HG03571 (cell line): ENCODE results near the gene HNF4A.
"Not testable (repeated sequence)": the region's sequence is repeated elsewhere in the genome, so short reads cannot be mapped to it uniquely, and the experiment has no call there.

ENCODE experiments used
- ATAC-seq: cut with Tn5 transposase; IDR thresholded peaks from one replicate; pipeline ENCODE4 v1.9.1; 2021; ENCODE audit not compliant: unreplicated experiment

The HNF4A gene

DNA sequence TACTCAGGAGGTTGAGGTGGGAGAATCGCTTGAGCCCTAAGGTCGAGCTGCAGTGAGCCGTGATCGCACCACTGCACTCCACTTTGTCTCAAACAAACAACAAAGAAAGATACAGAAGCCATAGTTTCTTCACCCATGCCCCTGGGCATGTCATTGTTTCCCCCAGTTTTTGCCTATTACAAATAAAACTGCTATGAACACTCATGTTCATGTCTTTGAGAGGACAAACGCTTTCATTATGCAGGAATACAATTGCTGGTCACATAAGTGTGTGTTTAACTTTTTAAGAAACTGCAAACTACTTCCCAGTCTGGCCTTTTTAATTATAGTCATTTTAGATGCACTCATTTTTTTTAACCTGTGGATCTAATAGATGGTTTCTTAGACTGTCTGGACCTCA lies 108.0 kb downstream of the HNF4A start:
- no peak for ATAC-seq

DNA sequence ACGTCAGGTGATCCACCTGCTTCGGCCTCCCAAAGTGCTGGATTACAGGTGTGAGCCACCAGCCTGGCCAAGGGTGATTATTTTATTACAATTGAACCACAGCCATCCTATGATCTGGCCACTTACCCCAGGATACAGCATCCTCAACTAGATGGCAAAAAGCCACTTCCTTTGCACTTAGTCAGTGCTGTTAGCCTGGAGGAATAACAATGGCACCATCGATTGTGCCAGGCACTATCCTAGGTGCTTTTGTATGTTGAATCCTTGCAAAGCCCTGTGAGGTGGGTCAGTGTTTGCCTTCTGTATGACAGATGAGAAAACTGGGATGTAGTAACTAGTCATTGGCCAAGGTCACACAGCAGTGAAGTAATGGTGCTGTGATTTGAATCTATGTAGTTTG lies 109.0 kb downstream of the HNF4A start:
- ATAC-seq = no peak

DNA sequence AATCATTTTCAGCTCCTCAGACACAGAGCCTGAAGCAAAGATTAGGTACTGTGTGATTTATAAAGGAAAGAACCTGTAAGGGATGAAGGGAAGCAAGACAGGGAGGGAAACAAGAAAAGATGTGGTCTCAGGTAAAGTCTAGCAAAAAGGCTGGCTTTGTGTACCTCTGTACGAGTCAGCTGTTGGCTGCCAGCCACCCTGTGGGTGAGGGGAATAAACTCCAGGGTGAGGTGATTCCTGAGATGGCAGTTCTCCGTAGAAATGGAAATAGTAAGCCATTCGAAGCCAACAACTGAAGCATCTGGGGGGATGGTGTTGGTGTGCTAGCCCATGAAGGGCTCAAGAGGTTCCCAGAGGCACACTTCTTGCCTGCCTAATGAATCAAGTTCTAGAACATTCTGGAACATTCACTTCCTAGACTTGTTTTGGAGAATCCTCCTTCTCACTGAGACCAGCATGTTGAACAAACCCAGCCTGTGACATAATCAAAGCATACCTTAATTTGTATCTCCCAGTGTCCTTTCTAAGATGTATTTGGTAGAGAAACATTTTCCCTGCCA lies 109.6 kb downstream of the HNF4A start:
- no peak for ATAC-seq

DNA sequence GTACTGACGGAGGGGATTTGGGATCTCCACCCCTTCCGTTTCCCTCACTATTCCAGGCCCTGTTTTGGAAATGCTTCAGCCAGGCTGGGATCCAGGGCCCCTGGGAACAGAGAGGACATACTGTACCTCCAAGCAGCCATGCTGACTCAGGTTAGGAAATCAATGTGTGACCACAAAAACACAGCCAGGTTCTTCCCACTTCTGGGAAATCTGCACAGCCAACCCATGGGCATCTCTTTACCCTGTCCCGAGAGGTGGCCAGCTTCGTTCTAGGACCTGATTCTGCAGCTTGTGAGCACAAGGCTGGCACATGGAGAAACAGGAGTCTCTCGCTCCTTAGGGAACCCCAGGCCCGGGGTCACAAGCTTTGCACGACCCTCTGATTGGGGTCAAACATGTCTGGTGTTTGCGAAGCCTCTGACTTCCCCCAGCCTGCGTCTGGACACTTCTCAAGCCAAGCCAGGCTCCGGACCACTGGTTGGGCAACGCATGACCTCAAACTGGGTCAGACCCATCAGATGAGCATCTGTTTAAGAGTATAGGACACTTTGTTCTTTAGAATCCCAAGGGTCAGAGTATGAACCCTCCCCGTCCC lies 111.9 kb downstream of the HNF4A start:
- no peak for ATAC-seq

DNA sequence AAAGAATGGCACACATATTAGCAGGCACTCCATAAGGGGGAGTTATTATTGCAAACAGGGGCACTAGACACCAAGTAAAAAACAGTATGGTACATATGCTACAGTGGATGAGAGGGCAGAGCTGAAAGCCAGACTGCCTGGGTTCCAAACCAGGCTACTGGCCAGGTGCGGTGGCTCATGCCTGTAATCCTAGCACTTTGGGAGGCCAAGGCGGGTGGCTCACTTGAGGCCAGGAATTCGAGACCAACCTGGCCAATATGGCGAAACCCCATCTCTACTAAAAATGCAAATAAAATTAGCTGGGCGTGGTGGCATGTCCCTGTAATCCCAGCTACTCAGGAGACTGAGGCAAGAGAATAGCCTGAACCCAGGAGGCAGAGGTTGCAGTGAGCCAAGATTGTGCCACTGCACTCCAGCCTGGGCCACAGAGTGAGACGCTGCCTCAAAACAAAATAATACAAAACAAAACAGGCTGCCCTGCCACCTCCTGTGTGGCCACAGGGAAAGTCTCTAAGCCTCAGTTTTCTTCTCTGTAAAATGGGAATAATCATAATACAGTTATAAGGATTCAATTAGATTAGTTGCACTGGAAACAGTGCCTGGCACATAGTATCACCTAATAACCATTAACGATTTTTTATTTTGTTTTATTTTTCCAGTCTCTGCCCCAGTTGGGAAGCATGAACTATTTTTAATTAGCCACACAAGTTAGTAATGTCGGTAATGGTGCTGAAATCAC lies 112.7 kb downstream of the HNF4A start:
- no peak for ATAC-seq

DNA sequence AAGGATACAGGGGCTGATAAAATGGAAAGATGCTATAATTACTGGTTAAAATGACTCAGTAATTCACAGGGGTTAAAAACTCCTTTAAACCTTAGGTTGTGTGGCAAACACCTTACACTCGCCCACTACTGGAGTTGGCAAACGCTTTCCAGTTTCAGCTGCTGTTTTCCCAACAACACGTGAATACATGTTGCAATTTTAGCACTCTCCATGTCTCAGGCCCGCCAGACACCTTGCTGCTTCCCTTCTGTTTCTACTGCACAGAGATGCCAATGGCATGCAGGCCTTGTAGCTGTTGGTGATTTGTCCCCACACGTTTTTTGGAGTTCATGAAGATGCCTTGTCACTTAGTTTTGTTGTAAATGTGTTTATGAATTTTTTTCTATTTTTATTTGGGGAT lies 114.8 kb downstream of the HNF4A start:
- ATAC-seq = no peak

DNA sequence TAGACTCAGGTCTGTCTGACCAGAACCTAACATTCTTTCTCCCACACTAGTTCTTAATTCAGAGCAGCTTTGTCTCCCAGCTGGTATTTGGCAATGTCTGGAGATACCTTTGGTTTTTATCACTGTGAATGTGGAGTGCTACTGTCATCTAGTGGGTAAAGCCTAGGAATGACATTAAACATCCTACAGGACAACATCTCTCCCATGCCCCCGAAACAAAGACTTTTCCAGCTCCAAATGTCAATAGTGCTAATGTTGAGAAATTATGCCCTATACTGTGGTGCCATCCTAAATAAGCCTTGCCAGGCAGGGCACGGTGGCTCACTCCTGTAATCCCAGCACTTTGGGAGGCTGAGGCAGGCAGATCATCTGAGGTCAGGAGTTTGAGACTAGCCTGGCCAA lies 116.0 kb downstream of the HNF4A start:
- no peak for ATAC-seq

DNA sequence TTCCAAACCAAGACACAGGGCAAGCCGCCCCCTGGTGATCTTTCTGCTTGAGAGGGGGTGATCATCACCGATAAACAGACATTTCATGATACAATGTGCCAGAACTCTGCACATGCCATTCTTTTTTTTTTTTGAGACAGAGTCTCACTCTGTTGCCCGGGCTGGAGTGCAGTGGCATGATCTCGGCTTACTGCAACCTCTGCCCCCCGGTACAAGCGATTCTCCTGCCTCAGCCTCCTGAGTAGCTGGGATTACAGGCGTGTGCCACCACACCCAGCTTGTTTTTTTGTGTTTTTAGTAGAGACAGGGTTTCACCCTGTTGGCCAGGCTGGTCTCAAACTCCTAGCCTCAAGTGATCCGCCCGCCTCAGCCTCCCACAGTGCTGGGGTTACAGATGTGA lies 116.8 kb downstream of the HNF4A start:
- not testable (repeated sequence) for ATAC-seq

DNA sequence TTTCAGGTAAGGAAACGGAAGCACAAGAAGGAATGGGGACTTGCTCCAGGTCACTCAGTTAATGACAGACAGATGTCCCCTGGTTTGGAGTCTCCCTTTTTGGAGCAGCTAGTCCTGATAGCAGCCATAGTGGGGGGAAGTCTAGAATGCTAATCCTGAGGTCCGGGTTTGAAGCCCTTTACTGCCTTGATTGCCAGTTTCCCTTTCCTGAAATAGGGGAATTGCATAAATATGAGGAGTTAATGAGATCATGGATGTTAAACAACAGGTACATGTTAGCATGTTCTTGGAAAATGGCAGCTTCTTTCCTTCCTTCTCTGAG lies 119.8 kb downstream of the HNF4A start:
- no peak for ATAC-seq

DNA sequence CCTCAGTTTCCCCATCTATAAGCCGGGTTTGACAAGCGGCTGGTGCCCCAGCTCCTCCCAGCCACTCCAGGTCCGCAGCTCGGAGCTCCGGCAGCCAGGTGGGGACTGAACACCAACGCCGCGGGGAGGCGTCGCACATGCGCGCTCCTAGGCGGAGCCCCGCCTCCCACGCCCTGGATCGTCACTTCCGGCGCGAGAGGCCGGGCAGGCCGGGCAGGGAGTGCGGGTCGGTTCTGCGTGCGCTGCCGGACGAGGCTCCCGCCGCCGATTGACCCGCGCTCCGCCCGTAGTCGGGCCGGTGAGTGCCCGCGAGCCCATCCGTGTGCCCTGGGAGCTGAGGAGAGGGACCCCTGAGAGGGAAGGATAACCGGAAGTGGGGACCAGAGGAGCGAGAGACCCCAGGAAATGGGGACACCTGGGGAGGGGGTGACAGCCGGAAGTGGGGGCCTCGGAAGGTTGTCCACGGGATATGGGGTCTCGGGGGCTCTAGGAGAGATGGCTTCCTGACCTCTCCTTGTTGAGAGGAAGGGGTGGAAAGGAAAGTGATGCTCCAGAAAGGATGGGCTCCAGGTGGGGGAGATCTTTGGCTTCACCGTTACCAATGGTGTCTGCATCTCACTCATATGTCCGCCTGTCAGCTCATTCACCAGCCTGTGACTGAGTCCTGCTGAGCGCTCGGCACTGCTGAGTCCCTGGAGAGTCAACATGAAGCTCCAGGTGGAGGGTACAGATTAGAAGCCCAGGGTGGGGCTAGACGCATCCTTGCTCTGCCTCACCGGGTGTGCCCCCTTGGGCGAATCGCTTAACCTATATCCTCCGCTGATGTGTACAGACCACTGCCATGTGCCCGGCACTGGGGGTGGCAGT lies 120.4 kb downstream of the HNF4A start, which contains the start of gene TTPAL:
Gene TTPAL, plus strand, starts transcription at position 181 of the 867 bp plus-strand sequence. CDS start 4,126 bp downstream, outside the sequence.
- peak; percentile 90 for ATAC-seq

DNA sequence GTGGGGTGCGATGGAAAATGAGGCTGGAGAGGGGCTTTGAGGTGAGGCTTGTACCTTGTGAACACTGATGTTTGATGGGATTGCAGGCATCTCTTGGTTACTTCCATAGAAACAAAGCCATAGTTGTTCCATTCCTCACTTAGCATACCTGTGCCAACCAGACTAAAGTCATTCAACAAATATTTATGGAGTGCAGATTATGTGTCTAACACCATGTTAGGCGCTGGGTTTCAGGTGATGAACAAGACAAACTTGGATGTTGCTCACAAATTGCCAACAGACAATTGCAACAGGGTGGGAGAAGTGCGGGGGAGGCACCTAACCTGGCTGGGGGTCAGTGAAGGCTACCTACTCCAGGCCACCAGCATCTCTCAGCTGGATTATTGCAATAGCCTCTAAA lies 121.7 kb downstream of the HNF4A start:
- no peak for ATAC-seq

DNA sequence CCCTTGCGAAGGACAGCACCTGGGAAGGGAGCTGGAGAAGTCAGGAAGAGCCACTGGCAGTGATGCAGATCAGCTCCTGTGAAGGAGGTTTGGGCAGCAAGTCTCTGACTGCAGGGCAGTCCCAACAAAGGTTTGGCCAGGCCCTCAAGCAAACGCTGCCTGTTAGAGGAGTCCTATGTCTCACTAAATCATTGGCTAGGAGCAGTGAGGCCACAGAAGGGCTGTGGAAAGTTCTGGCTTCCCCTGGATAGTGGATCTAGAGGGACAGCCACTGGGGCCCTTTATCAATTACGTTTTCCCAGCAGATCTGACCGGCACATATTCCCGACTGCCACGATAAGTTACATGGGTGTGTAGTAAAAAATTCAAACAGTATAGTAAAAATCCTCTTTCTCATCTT lies 122.7 kb downstream of the HNF4A start:
- ATAC-seq = no peak

DNA sequence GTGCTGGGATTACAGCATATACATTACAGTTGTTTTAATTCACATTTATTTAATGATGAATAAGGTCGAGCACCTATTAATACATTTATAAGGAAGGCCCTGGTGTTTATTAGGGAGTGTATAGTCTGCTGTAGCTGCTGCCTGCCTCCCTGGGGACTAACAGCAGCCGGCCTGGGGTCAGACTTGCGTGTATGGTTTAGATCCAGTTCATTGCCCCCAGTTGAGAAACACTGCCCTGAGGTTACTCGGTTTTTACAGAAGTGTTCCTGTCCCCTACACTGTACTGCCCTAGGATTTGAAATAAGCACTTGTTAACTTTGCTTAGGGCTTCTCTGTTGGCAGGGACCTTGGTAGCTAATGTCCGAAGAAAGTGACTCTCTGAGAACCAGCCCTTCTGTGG lies 124.1 kb downstream of the HNF4A start:
- peak; percentile 35 for ATAC-seq

DNA sequence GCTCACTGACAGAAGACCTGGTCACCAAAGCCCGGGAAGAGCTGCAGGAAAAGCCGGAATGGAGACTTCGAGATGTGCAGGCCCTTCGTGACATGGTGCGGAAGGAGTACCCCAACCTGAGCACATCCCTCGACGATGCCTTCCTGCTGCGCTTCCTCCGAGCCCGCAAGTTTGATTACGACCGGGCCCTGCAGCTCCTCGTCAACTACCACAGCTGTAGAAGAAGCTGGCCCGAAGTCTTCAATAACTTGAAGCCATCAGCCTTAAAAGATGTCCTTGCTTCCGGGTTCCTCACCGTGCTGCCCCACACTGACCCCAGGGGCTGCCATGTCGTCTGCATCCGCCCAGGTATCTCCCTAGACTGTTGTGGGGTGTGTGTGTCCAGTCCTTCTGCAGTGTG lies 124.6 kb downstream of the HNF4A start:
- ATAC-seq = no peak

DNA sequence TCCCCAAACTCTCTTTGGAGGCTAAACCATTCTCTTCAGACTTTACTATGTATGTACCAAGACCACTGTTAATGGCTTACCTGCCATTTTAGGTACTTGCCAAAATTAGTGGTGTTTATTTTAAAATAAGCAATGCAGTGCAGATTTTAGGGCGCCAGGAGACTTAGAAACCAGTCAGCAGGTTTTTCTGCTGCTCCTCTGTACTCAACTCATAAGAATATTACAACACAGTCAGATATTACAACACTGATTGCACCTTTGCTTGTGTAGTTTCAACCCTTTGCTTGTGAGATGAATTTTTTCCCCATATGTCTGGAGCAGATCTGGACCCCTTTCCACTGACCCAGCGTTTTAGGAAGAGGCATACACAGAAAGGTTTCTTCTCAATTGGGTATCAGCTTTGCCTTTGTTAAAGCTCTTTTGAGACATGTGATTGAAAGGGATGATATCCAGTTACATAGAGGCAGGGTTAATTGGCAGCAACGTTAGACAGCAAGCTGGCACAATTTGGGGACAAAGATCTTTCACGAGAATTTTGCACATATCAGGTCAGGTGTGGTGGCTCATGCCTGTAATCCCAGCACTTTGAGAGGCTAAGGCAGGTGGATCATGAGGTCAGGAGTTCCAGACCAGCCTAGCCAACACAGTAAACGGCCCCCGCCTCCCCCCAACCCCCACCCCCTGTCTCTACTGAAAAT lies 126.4 kb downstream of the HNF4A start:
- ATAC-seq = no peak

DNA sequence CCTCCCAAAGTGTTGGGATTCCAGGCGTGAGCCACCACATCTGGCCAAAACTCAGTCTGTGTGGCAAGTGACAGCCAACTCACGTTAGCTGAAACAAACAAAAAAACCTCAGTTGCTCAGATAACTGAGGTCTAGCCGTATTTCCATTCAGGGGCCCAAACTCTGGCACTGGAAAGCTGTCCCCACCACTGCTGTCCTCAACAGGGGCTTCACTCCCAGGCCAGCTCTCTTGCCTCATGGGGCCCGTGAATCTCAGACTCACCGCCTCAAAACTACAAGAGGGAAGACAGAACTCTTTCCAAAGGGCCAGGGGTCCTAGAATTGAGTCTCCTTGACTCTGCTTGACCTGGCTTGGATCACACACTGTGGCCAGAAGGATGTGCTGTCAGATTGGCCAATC lies 127.6 kb downstream of the HNF4A start:
- ATAC-seq = no peak
